Smooth muscle cell (in vitro differentiated cells): ENCODE measurements around the gene MTMR2. TPM values are rescaled to one million over a fixed set of nuclear protein-coding genes. Genes with fewer than 3 reads are reported as not detected.

ENCODE experiments used
- DNase-seq: peaks from one replicate; lab custom pipeline; 2025; ENCODE audit not compliant: unreplicated experiment; lab: John Stamatoyannopoulos, UW
- H2AFZ ChIP-seq: fragments of 200-600 bp; sonication (generic); 2 replicates; pipeline ENCODE4 v1.6.0; 2016; ENCODE audit warnings: antibody characterized with exemption, low read depth, mild to moderate bottlenecking
- H3F3A ChIP-seq: fragments of 200-600 bp; sonication (generic); 2 replicates; pipeline ENCODE4 v1.6.0; 2017; ENCODE audit warnings: antibody characterized with exemption, low read depth
- H3K27ac ChIP-seq: fragments of 200-600 bp; sonication (generic); 2 replicates; pipeline ENCODE4 v1.5.1; 2016; ENCODE audit warnings: low read depth, mild to moderate bottlenecking
- H3K27me3 ChIP-seq: fragments of 200-600 bp; sonication (generic); 2 replicates; pipeline ENCODE4 v1.6.1; 2016; ENCODE audit warnings: low read depth, mild to moderate bottlenecking
- H3K36me3 ChIP-seq: fragments of 200-600 bp; sonication (generic); 2 replicates; pipeline ENCODE4 v1.5.1; 2016; ENCODE audit warnings: low read depth
- H3K4me1 ChIP-seq: fragments of 200-600 bp; sonication (generic); 2 replicates; pipeline ENCODE4 v1.5.1; 2016; ENCODE audit warnings: low read depth
- H3K4me2 ChIP-seq: fragments of 200-600 bp; sonication (generic); 2 replicates; pipeline ENCODE4 v1.6.0; 2016; ENCODE audit warnings: mild to moderate bottlenecking
- H3K4me3 ChIP-seq: fragments of 200-600 bp; sonication (generic); 2 replicates; pipeline ENCODE4 v1.5.1; 2016; ENCODE audit warnings: mild to moderate bottlenecking
- H3K79me2 ChIP-seq: fragments of 200-600 bp; sonication (generic); 2 replicates; pipeline ENCODE4 v1.6.0; 2016; ENCODE audit warnings: low read depth, mild to moderate bottlenecking
- H3K9ac ChIP-seq: fragments of 200-600 bp; sonication (generic); 2 replicates; pipeline ENCODE4 v1.6.0; 2016; ENCODE audit warnings: low read depth
- H3K9me3 ChIP-seq: fragments of 200-600 bp; sonication (generic); replicated peaks from 2 replicates; pipeline ENCODE4 v1.5.1; 2016; ENCODE audit warnings: low read depth
- H4K20me1 ChIP-seq: fragments of 200-600 bp; sonication (generic); 2 replicates; pipeline ENCODE4 v1.6.0; 2016; ENCODE audit warnings: low read depth
- WGBS: methylation state at CpG from one replicate; pipeline ENCODE4 v1.1.7; 2016; ENCODE audit warnings: low lambda C conversion rate; 5-methylcytosine and 5-hydroxymethylcytosine counted together
- polyA plus RNA-seq: library from polyadenylated mRNA; unstranded; fragments of >200 nt; fragmentation: Nextera tagmentation; extraction: Ambion mirVana; gene quantifications from 2 replicates; pipeline ENCODE4 v1.2.1, GENCODE V29; 2016
- total RNA-seq: library from RNA; depleted of rRNA; stranded (reverse); fragments of >200 nt; gene quantifications from 2 replicates; pipeline ENCODE4 v1.2.3, GENCODE V29; 2014
- TF ChIP-seq, protein P1 (sequence below): fragments of 200-600 bp; sonication (generic); IDR thresholded peaks from 2 replicates; pipeline ENCODE4 v1.5.1; 2017; ENCODE audit warnings: borderline replicate concordance, mild to moderate bottlenecking, antibody characterized with exemption; ENCODE audit not compliant: insufficient read depth, poor library complexity, severe bottlenecking

Gene MTMR2
- total and polyA plus RNA-seq, 2 experiments from 2014 or later, result 27.2 to 40.0 TPM

DNA sequence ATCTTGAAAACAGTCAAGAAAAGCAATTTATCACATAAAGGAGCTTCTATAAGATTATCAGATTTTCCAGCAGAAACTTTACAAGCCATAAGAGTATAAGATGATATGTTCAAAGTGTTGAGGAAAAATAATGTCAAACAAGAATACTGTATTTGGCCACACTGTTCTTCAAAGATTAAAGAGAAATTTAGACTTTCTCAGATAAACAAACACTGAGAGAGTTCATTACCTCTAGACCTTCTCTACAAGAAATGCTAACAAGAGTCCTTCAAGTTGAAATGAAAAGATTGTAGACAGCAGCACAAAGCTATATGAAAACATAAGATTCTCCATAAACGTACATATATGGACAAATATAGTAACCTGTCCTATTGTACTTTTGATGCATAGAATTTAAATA is 8.0 kb upstream of the MTMR2 start:
- H3K4me1 ChIP-seq, result no peaks in the 10 kb centered on the region
- H3K27ac ChIP-seq, result no peak overlapping the region
- no peak overlapping the region for H2AFZ ChIP-seq
- no peaks in the 10 kb centered on the region for H3K36me3 ChIP-seq
- no peaks in the 10 kb centered on the region for H3F3A ChIP-seq
- H3K79me2 ChIP-seq, result no peaks in the 10 kb centered on the region
- DNase-seq, result no peak
- H3K9me3 ChIP-seq, result no peaks in the 10 kb centered on the region
- no peaks in the 10 kb centered on the region for H4K20me1 ChIP-seq
- H3K4me3 ChIP-seq, result no peak overlapping the region
- H3K9ac ChIP-seq, result no peak overlapping the region
- TF ChIP-seq, protein P1, sequence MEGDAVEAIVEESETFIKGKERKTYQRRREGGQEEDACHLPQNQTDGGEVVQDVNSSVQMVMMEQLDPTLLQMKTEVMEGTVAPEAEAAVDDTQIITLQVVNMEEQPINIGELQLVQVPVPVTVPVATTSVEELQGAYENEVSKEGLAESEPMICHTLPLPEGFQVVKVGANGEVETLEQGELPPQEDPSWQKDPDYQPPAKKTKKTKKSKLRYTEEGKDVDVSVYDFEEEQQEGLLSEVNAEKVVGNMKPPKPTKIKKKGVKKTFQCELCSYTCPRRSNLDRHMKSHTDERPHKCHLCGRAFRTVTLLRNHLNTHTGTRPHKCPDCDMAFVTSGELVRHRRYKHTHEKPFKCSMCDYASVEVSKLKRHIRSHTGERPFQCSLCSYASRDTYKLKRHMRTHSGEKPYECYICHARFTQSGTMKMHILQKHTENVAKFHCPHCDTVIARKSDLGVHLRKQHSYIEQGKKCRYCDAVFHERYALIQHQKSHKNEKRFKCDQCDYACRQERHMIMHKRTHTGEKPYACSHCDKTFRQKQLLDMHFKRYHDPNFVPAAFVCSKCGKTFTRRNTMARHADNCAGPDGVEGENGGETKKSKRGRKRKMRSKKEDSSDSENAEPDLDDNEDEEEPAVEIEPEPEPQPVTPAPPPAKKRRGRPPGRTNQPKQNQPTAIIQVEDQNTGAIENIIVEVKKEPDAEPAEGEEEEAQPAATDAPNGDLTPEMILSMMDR, result no peak
- 84% methylated on average over 1 of the region's 1 CpG for WGBS
- no peaks in the 10 kb centered on the region for H3K27me3 ChIP-seq
- no peak overlapping the region for H3K4me2 ChIP-seq

DNA sequence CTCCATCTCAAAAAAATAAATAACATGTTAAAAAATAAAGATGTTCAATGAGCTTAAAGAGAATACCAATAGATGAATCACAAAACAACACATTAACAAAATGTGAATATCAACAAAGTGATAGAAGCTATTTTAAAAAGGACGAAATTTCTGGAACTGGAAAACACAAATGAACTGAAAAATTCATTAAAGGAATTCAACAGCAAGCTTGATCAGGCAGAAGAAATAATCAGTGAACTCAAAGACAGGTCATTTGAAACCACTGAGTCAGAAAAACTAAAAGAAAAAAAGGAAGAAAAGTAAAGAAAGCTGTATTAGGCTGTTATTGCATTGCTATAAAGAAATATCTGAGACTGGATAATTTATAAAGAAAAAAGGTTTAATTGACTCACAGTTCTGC is 7.0 kb upstream of the MTMR2 start:
- Histone ChIP-seq H3K9me3 (no peaks in the 10 kb centered on the region), H3K9ac (no peak overlapping the region), H3K4me1 (no peaks in the 10 kb centered on the region), H2AFZ (no peak overlapping the region), H3K79me2 (no peaks in the 10 kb centered on the region), H4K20me1 (no peaks in the 10 kb centered on the region), H3K4me2 (no peak overlapping the region), H3K27me3 (no peaks in the 10 kb centered on the region), H3K27ac (no peak overlapping the region), H3K36me3 (no peaks in the 10 kb centered on the region), H3F3A (no peaks in the 10 kb centered on the region), H3K4me3 (no peak overlapping the region)
- TF ChIP-seq, protein P1, result no peak
- DNase-seq, result no peak
- WGBS, result 77% methylated on average over 1 of the region's 1 CpG

DNA sequence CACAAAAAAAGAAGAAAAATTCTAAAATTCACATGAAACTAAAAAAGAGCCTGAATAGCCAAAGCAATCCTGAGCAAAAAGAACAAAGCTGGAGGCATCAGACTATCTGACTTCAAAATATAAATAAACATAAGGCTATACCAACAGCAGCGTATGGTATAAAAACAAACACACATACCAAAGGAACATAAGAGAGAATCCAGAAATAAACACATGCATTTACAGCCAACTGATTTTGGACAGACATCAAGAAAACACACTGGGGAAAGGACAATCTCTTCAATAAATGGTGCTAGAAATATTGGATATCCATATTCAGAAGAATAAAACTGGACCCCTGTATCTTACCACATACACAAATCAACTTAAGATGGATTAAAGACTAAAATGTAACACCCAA is 2.8 kb upstream of the MTMR2 start:
- no peaks in the 10 kb centered on the region for H3K36me3 ChIP-seq
- H3K9me3 ChIP-seq, result no peaks in the 10 kb centered on the region
- no peak overlapping the region for H3K9ac ChIP-seq
- H3K79me2 ChIP-seq, result peaks cover 17% of the 10 kb centered on the region
- H3K4me2 ChIP-seq, result peak overlapping the region; percentile 7
- H4K20me1 ChIP-seq, result no peaks in the 10 kb centered on the region
- TF ChIP-seq, protein P1, result no peak
- no peaks in the 10 kb centered on the region for H3F3A ChIP-seq
- no peak overlapping the region for H3K27ac ChIP-seq
- peaks cover 26% of the 10 kb centered on the region for H3K4me1 ChIP-seq
- H2AFZ ChIP-seq, result no peak overlapping the region
- DNase-seq, result no peak
- no peaks in the 10 kb centered on the region for H3K27me3 ChIP-seq
- 47% methylated on average over 1 of the region's 1 CpG for WGBS
- H3K4me3 ChIP-seq, result no peak overlapping the region

DNA sequence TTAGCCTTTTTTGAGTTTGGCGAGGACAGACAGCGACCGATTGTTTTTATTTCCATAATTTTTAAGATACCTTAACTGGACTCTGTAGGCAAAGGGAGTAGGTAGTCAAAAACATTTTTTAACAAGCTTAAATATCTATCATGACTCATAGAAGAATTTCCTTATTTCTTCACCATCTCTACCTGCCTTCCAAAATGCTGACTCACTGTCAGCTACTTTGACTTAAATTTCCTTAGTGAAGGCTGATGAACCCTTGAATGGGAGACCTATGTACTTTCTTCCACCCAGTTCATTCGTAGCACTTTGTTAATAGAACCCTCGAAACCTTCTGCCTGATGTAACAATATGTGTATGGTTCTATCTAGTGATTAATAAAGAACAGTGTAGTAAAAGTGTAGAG is 1.1 kb upstream of the MTMR2 start:
- no peak for DNase-seq
- Histone ChIP-seq H3K9me3 (no peaks in the 10 kb centered on the region), H2AFZ (no peak overlapping the region), H3K27ac (peak overlapping the region; percentile 86), H3K9ac (peak overlapping the region; percentile 92), H3K4me2 (peak overlapping the region; percentile 91), H4K20me1 (peaks cover under 1% of the 10 kb centered on the region), H3K79me2 (peaks cover 34% of the 10 kb centered on the region), H3K4me3 (peak overlapping the region; percentile 93), H3F3A (no peaks in the 10 kb centered on the region), H3K4me1 (peaks cover 27% of the 10 kb centered on the region), H3K36me3 (no peaks in the 10 kb centered on the region), H3K27me3 (no peaks in the 10 kb centered on the region)
- TF ChIP-seq, protein P1, result no peak
- WGBS, result 55% methylated on average over 5 of the region's 5 CpGs
